Right ventricle myocardium inferior (tissue), 1 donor: ENCODE data around the gene ACY1. TPM values are rescaled to one million over a fixed set of nuclear protein-coding genes. Genes with fewer than 3 reads are reported as not detected.
A peak's percentile ranks its signal among the peaks of the same experiment; 100 is the strongest.

Source experiments
- ATAC-seq: fragments of 200-7000 bp; cut with Tn5 transposase; one replicate; pipeline ENCODE4 v1.9.1; 2020; ENCODE audit warnings: mild to moderate bottlenecking, moderate library complexity
- DNase-seq: peaks from one replicate; pipeline ENCODE4 v3.0.0; 2021; ENCODE audit errors: missing footprints
- intact Hi-C: fragments of 100-400 bp; cut with DNase I; formaldehyde crosslinking; loops from one replicate; pipeline ENCODE4 v1.11.0; 2022
- total RNA-seq: library from RNA; stranded (reverse); fragmentation: NEBNext Ultra II Directional; extraction: Animal tissue kit (Norgen Biotek cat#: 25700); gene quantifications from one replicate; pipeline ENCODE4 v1.2.1, GENCODE V29; 2021
- donor health status: DM: no; HTN: yes; CAD: no; lungs with severe emphysema.

The ACY1 gene
- total RNA-seq, 1 donor from 2014 or later = 32.3 TPM

GRCh38 chr3:51995346-51996163, 12.2 kb downstream of the ACY1 start, which contains the start of gene RPL29:
TSS of gene RPL29 (minus strand) at chr3:51995895. CDS start at chr3:51995461, 434 bp downstream.
- ATAC-seq (peak; percentile 95), DNase-seq (peak; percentile 92)
- intact Hi-C loops = loop anchor here (1.0 kb wide), 1 partner anchor 53 kb away; the partner anchor contains the start of gene PARP3

GRCh38 chr3:51997172-51997571, 13.8 kb downstream of the ACY1 start:
- DNase-seq = peak; percentile 0
- intact Hi-C loops = no loop called here
- no peak for ATAC-seq

- intact Hi-C loops = no loop called here
- DNase-seq = peak; percentile 27
- no peak for ATAC-seq
These were observed 14.7 kb downstream of the ACY1 start for GRCh38 chr3:51997935-51998596.

GRCh38 chr3:51998774-51999173, 15.4 kb downstream of the ACY1 start:
- intact Hi-C loops = no loop called here
- DNase-seq (peak; percentile 14), ATAC-seq (no peak)

GRCh38 chr3:51999846-52000245, 16.5 kb downstream of the ACY1 start:
- ATAC-seq (no peak), DNase-seq (peak; percentile 11)
- intact Hi-C loops = loop anchor here (5.0 kb wide), 1 partner anchor 342 kb away; no protein-coding TSS in a partner anchor

- DNase-seq (peak; percentile 90), ATAC-seq (peak; percentile 66)
- intact Hi-C loops = loop anchor here (1.0 to 5.0 kb wide), 2 partner anchors 143 to 341 kb away; no protein-coding TSS in a partner anchor
These were observed 18.2 kb downstream of the ACY1 start for GRCh38 chr3:52001443-52001974.

- peak; percentile 25 for DNase-seq
- intact Hi-C loops = loop anchor here (5.0 kb wide), 1 partner anchor 340 kb away; no protein-coding TSS in a partner anchor
- ATAC-seq = no peak
These were observed 19.4 kb downstream of the ACY1 start for GRCh38 chr3:52002748-52003147.

GRCh38 chr3:52004163-52004787, 20.9 kb downstream of the ACY1 start:
- intact Hi-C loops = loop anchor here (1.0 to 5.0 kb wide), 3 partner anchors 51 to 338 kb away; no protein-coding TSS in a partner anchor
- DNase-seq (peak; percentile 78), ATAC-seq (peak; percentile 76)

GRCh38 chr3:52004906-52005395, 21.6 kb downstream of the ACY1 start:
- DNase-seq (peak; percentile 55), ATAC-seq (peak; percentile 9)
- intact Hi-C loops = loop anchor here (1.0 to 5.0 kb wide), 3 partner anchors 50 to 337 kb away; no protein-coding TSS in a partner anchor

- peak; percentile 64 for DNase-seq
- intact Hi-C loops = no loop called here
- peak; percentile 7 for ATAC-seq
These were observed 22.2 kb downstream of the ACY1 start for GRCh38 chr3:52005571-52005986.

- DNase-seq (peak; percentile 64), ATAC-seq (no peak)
- intact Hi-C loops = no loop called here
These were observed 22.9 kb downstream of the ACY1 start for GRCh38 chr3:52006017-52006819.

- DNase-seq (no peak), ATAC-seq (no peak)
- intact Hi-C loops = no loop called here
These were observed 23.4 kb downstream of the ACY1 start for GRCh38 chr3:52006820-52007133.

GRCh38 chr3:52007291-52007690, 24.0 kb downstream of the ACY1 start:
- no peak for ATAC-seq
- intact Hi-C loops = no loop called here
- DNase-seq = no peak

GRCh38 chr3:52010431-52010830, 27.1 kb downstream of the ACY1 start:
- no peak for DNase-seq
- no peak for ATAC-seq
- intact Hi-C loops = no loop called here

GRCh38 chr3:52012699-52013098, 29.4 kb downstream of the ACY1 start:
- intact Hi-C loops = no loop called here
- ATAC-seq (peak; percentile 15), DNase-seq (peak; percentile 40)

GRCh38 chr3:52013802-52014598, 30.7 kb downstream of the ACY1 start:
- intact Hi-C loops = no loop called here
- DNase-seq (peak; percentile 48), ATAC-seq (no peak)

- no peak for ATAC-seq
- intact Hi-C loops = no loop called here
- peak; percentile 17 for DNase-seq
These were observed 31.3 kb downstream of the ACY1 start for GRCh38 chr3:52014613-52015012.
